ENCODE data around the gene SLC8A1.

SLC8A1 gene

DNA sequence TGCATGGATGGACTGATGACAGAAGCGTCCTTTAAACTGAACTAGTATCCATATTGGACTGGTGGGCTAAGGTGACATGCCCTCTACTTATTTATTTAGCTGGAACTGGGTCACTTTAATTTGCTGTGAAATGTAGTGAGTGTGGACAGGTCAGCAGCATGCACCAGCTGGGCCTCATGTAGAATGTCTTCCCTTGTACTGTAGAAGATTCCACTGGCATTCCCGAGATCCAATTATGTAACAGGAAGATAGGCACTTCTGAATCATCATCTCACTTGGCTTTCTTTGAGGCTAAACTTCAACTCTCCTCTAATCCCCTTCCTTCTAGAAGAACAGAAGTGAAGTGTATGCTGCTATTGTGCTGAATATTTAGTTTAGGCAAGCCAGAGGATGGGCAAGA is 296.2 kb downstream of the SLC8A1 start:
- DNase-seq (ENCODE audit: insufficient read length, low spot score) (no peak), FAIRE-seq (no peak)
- TF ChIP-seq, protein P1, sequence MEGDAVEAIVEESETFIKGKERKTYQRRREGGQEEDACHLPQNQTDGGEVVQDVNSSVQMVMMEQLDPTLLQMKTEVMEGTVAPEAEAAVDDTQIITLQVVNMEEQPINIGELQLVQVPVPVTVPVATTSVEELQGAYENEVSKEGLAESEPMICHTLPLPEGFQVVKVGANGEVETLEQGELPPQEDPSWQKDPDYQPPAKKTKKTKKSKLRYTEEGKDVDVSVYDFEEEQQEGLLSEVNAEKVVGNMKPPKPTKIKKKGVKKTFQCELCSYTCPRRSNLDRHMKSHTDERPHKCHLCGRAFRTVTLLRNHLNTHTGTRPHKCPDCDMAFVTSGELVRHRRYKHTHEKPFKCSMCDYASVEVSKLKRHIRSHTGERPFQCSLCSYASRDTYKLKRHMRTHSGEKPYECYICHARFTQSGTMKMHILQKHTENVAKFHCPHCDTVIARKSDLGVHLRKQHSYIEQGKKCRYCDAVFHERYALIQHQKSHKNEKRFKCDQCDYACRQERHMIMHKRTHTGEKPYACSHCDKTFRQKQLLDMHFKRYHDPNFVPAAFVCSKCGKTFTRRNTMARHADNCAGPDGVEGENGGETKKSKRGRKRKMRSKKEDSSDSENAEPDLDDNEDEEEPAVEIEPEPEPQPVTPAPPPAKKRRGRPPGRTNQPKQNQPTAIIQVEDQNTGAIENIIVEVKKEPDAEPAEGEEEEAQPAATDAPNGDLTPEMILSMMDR (IDR thresholded peaks at IDR 0.05; ENCODE audit: insufficient read depth, missing control alignments), result no peak

GRCh38 chr2:40150266-40150665 is 301.6 kb downstream of the SLC8A1 start:
- DNase-seq (ENCODE audit: insufficient read length, low spot score), result no peak
- TF ChIP-seq, protein P1 (IDR thresholded peaks at IDR 0.05; ENCODE audit: insufficient read depth, missing control alignments), result no peak
- FAIRE-seq, result no peak

GRCh38 chr2:40148334-40148733 is 303.6 kb downstream of the SLC8A1 start:
- DNase-seq (ENCODE audit: insufficient read length, low spot score) (no peak), FAIRE-seq (no peak)
- TF ChIP-seq, protein P1 (IDR thresholded peaks at IDR 0.05; ENCODE audit: insufficient read depth, missing control alignments), result no peak

DNA sequence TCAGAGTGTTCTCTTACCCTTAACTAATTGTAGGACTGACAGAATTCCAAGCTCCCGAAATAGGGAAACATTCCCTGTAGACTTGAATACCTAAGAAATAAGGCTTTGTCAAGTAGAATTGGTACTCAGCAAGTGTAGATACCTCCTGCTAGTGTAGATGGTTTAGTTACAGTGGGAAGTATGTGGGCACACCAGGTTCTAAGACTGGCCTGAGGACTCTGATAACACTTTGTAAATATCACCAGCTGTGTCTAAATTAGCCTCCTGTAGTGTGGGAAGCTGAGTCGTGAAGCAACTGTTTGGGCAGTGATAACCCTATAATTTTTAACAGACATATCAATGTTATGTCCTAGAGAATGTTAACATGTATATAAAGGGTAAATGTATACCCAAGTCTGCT is 304.5 kb downstream of the SLC8A1 start:
- DNase-seq (ENCODE audit: insufficient read length, low spot score), result no peak
- TF ChIP-seq, protein P1 (IDR thresholded peaks at IDR 0.05; ENCODE audit: insufficient read depth, missing control alignments), result no peak
- FAIRE-seq, result no peak

DNA sequence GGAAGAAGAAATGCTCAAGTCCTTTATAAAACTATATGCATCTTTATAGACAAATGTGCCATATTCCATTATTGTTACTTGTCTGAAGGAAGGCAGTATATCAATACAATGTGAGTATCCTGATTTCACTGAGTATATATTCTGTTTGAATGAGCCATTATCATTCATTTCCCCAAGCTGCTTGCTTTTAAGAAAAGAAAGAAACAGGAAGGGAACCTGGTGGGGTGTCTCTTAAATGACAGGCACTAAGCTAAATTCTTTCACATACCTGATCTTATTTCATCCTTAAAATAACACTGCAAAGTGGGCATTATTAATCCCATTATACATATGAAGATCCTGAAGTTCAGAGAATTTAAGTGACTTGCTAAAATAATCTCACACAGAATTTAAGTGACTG is 307.9 kb downstream of the SLC8A1 start:
- TF ChIP-seq, protein P1 (IDR thresholded peaks at IDR 0.05; ENCODE audit: insufficient read depth, missing control alignments), result no peak
- no peak for FAIRE-seq
- DNase-seq (ENCODE audit: insufficient read length, low spot score), result no peak

GRCh38 chr2:40138314-40138713 is 313.6 kb downstream of the SLC8A1 start:
- DNase-seq (ENCODE audit: insufficient read length, low spot score) (no peak), FAIRE-seq (no peak)
- TF ChIP-seq, protein P1 (IDR thresholded peaks at IDR 0.05; ENCODE audit: insufficient read depth, missing control alignments), result no peak

GRCh38 chr2:40131081-40131704 is 320.7 kb downstream of the SLC8A1 start:
- peak; percentile 61 for FAIRE-seq
- TF ChIP-seq, protein P1 (IDR thresholded peaks at IDR 0.05; ENCODE audit: insufficient read depth, missing control alignments), result no peak

More at GRCh38 chr2:40131081-40131704, 320.7 kb downstream of the SLC8A1 start:
- DNase-seq (ENCODE audit: insufficient read length, low spot score), result no peak
